Heart left ventricle (tissue), 13 donors: ENCODE results near the gene KRT3.

ENCODE experiments used
- POLR2A ChIP-seq, 2 donors: fragments of 450-650 bp; IDR thresholded peaks; one replicate each; pipeline ENCODE4 v1.6.1; 2017; ENCODE audit warnings: antibody characterized with exemption in 2 of 2, mild to moderate bottlenecking in 2 of 2, moderate library complexity in 2 of 2
- TF ChIP-seq, protein P1 (sequence below), 12 donors: fragments of 200-600 bp; sonication (generic) in 4 of 12; IDR thresholded peaks; one replicate each; pipeline versions ENCODE4 v1.5.0 to v1.8.0; 2018 to 2022; ENCODE audit warnings: antibody characterized with exemption in 12 of 12, mild to moderate bottlenecking in 5 of 12
- donor health status: ischemic (EF 13 %, LVEDD 7.1; RV severe dilation, severe dysfunction).
- donor health status: DM: no; HTN: yes; CAD: no.
- donor health status: DM: no; HTN: no; CAD: no.
- donor health status: ischemic (EF 25% LVEDD 6.9; RV normal size, moderate dysfunction).
- donor health status: ischemic (EF 25% LVEDD 5.7; RV mildly dilated, moderate dysfunction).
- donor health status: ischemic (EF 35%, LVEDD 5.7; RV mildly dilated, moderate dysfunction).
- donor health status: nonischemic (EF 11% LVEDD 7.7; RV severe dilation, severe dysfunction).
- donor health status: DM: yes; HTN: yes; CAD: no.
- donor health status: PGD.
- donor health status: ischemic (EF 29% LVEDD 5.4; RV normal size, mild dysfunction).
- donor health status: nonischemic (EF 23%, LVEDD 6.1; RV moderate dilation, normal function).

DNA sequence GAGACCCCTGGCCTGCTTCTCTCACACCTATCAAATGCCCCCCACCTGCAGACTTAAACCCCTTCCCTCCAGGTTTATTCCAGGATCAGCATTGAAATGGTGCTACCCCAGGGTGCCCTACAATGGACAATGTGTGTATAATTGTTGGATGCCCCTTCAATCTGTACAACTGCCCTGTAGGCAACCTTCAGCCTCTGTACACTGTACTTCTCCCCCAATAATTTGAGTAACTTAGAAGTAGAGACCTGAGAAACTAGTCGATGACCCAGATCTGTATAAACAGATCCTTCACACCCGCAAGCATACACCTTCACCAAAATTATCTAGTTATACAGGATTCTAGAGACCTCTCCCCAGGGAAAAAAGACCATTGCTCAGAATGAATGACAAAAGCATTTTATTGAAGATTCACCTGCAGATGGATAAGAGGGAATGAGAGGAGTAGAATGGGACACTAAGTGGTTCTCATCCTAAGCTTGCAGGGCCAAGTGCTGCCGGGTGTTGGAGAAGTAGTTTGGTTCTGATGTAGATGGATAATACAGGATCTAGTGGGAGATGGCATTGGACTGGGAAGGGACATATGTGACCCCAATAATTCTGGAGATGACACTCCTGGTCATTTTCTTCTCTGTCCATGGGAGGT lies 10.4 kb upstream of the KRT3 start:
- TF ChIP-seq, protein P1, sequence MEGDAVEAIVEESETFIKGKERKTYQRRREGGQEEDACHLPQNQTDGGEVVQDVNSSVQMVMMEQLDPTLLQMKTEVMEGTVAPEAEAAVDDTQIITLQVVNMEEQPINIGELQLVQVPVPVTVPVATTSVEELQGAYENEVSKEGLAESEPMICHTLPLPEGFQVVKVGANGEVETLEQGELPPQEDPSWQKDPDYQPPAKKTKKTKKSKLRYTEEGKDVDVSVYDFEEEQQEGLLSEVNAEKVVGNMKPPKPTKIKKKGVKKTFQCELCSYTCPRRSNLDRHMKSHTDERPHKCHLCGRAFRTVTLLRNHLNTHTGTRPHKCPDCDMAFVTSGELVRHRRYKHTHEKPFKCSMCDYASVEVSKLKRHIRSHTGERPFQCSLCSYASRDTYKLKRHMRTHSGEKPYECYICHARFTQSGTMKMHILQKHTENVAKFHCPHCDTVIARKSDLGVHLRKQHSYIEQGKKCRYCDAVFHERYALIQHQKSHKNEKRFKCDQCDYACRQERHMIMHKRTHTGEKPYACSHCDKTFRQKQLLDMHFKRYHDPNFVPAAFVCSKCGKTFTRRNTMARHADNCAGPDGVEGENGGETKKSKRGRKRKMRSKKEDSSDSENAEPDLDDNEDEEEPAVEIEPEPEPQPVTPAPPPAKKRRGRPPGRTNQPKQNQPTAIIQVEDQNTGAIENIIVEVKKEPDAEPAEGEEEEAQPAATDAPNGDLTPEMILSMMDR (IDR thresholded peaks at IDR 0.05) = no peak
- no peak for TF ChIP-seq POLR2A (IDR thresholded peaks at IDR 0.05)
